ENCODE results near the gene SAC3D1.
"Not testable (repeated sequence)": the region's sequence is repeated elsewhere in the genome, so short reads cannot be mapped to it uniquely, and the experiment has no call there.

The SAC3D1 gene

GRCh38 chr11:65040847-65041622 lies at the start of gene SAC3D1:
Gene SAC3D1 (plus strand): TSS chr11:65041210. CDS start chr11:65041293, 83 bp downstream.
- DNase-seq (ENCODE audit: low spot score): peak; percentile 95

DNA sequence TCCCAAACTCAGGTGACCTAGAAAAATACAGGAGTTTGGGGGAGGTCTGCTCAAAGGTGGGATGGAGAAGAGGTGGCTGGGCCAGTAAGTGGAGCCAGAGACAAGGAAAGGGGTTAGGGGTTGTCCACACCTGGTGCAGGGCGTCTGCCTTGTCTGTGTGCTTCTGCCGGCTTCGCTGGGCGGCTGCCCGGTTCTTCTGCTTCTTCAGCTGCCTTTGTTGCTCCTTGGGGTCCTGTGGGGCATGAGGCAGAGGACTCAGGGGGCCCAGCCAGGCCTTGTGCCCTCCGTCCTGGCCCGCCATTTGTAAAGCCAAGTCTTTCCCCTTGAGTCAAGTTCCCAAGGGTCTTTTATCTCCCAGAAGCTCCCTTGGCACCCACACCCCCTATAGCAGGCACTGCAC lies 46.7 kb upstream of the SAC3D1 start:
- no peak for DNase-seq (ENCODE audit: low spot score)

DNA sequence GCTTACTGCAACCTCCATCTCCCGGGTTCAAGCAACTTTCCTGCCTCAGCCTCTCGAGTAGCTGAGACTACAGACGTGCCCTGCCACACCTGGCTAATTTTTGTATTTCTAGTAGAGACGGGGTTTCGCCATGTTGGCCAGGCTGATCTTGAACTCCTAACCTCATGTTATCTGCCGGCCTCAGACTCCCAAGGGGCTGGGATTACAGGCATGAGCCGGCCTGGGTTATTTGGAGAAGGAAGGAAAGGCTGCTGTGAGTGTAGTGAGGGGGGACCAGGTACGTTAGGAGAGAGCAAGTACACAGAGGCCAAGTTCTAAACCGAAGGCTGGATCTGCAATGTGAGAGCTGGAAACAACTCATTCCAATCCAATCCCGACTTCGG lies 44.7 kb upstream of the SAC3D1 start:
- DNase-seq (ENCODE audit: low spot score): no peak

- DNase-seq (ENCODE audit: low spot score): peak; percentile 87
Observed at GRCh38 chr11:64996710-64997380, 44.2 kb upstream of the SAC3D1 start, which contains the start of gene BATF2. Gene BATF2 (minus strand): TSS chr11:64996971. CDS start chr11:64996914, 57 bp downstream.

- no peak for DNase-seq (ENCODE audit: low spot score)
Observed at GRCh38 chr11:64998141-64998540, 42.9 kb upstream of the SAC3D1 start.

DNA sequence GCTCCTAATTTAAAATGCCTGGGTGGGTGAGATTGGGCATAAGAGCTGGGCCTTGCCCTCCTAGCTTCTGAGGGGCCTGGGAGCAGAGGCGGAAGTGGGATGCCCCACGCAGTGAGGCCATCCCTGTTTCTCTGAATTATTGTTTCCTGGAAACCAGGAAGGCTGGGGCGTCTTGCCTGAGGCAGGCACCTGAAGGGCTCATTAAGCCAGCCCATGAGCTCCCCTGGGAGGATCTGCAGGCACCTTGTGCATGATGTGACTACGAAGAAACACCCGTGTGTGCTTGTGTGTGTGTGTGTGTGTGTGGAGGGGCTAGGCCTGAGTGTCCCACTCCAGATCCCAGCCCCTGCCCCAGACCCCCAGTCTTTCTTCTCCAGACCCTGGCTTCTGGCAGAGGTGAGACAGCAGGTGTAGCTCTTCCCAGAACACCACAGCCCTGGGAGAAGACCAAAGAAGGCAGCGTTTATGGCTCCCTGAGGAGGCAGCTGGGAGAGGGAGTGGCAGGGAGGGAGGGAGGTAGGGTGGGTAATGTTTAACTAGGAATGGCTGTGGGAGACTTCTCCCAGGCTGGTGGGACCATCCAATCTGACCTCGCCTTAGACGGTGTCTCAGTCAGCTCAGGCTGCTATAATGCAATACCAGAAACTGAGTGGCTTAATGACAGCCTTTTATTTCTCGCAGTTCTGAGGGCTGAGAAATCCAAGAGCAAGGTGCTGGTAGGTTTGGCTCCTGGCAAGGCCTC lies 42.1 kb upstream of the SAC3D1 start:
- no peak for DNase-seq (ENCODE audit: low spot score)

DNA sequence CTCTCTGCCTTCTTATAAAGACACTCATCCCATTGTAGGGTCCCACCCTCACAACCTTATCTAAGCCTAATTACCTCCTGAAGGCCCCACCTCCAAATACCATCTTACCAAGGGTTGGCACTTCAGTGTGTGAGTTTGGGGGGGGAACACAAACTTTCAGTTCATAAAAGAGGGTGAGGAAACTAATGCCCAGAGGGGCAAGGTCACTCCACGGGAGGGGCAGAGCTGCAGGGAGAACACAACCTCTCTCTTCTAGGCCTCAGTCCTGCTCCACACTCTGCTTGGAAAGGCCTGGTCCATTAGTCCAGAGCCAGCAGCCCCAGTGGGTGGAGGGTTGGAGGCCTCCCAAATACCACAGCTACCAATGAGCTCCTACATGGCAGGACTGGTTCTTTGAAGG lies 41.5 kb upstream of the SAC3D1 start:
- no peak for DNase-seq (ENCODE audit: low spot score)

DNA sequence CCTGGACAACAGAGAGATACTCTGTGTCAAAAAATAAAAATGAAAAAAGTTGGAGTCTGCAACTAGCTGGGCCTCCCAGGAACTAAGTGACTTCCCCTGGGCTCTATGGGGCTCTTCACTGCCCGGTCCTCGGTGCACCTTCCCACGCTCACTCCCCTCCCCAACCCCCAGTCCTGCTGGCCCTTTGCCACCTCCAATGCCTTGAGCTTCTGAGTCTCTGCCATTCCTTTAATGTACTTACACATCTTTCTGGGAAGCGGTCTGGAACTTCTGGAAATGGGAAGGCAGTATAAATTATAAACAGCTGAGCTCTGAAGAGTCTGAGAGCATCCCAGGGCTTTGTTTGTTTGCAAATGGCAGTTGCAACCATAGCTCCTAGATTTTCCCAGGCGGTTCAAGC lies 38.3 kb upstream of the SAC3D1 start:
- no peak for DNase-seq (ENCODE audit: low spot score)

GRCh38 chr11:65003282-65003681 lies 37.7 kb upstream of the SAC3D1 start:
- DNase-seq (ENCODE audit: low spot score): no peak

DNA sequence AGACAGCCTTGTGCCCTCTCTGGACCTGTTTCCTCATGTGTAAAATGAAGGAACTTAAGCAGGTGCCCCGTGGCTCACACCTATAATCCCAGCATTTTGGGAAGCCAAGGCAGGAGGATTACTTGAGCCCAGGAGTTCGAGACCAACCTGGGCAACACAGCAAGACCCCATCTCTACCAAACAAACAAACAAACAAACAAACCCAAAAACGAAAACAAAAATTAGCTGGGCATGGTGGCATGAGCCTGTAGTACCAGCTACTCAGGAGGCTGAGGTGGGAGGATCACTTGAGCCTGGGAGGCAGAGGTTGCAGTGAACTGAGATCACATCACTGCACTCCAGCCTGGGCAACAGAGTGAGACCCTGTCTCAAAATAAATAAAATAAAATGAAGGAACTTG lies 37.0 kb upstream of the SAC3D1 start:
- not testable (repeated sequence) for DNase-seq (ENCODE audit: low spot score)

DNA sequence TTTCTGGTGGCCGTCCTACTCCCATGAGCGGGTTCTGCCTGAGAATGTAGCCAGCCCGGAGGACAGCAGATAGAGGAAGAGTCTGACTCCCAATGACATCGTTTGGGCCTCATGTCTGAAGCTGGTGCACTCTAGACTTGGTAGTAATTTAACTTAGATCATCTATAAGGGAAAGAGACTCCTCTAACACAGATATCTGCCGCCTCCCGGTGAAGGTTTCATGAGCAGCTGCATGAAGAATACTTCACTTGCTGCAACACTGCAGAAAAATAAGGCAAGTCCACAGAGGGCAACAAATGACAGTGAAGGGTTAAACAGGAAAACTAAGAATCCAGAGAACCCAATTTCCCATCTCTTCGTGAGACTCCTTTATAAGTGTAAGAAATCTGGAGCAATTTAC lies 33.0 kb upstream of the SAC3D1 start:
- DNase-seq (ENCODE audit: low spot score): no peak

DNA sequence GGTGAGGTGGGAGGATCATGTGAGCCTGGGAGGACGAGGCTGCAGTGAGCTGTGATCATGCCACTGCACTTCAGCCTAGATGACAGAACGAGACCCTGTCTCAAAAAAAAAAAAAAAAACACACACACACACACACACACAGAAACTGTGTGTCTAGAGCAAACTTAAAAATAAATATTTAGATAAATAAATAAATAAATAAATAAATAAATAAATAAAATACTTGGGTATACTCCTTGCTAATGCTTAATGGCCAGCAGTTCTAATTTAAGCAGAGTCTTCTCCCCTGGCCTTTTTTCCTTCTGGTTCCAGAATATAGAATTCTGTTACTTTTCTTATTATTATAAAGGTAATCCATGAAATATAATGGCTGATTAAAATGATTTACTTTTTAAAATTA lies 32.1 kb upstream of the SAC3D1 start:
- DNase-seq (ENCODE audit: low spot score): no peak

DNA sequence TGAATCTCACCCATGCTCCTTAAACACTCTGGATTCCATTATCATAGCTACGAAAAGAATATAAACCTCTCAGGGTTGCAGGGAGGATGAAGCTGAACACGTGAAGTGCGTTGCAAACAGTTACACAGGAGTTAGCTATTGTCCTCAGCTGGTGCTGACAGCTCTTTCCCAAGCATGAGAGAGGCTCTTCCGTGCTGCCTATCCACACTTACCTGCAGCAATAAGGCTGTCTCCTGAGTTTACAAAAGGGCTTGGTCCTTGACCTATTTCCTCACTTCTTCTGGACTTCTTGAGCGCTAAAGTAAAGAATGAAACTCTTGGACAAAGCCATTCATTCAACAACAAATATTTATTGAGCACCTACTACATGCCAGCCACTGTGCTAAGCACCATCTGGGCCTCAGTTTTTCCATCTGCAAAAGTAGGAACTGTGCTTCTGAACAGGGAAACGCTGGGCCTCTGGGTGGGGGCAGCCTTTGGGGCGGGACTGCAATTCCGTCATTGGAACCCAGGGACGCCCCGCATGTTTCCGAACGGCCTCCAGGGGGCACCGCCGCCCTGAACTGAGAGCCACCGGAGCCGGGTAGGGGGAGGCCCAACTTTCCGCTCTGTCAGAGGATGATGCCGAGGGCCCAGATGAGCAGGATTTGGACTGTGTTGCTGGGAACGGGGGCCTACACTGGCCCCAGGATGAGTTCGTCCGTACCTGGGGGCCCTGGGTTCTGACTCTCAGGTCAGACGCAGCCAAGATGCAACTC lies 27.7 kb upstream of the SAC3D1 start:
- DNase-seq (ENCODE audit: low spot score): peak; percentile 82

DNA sequence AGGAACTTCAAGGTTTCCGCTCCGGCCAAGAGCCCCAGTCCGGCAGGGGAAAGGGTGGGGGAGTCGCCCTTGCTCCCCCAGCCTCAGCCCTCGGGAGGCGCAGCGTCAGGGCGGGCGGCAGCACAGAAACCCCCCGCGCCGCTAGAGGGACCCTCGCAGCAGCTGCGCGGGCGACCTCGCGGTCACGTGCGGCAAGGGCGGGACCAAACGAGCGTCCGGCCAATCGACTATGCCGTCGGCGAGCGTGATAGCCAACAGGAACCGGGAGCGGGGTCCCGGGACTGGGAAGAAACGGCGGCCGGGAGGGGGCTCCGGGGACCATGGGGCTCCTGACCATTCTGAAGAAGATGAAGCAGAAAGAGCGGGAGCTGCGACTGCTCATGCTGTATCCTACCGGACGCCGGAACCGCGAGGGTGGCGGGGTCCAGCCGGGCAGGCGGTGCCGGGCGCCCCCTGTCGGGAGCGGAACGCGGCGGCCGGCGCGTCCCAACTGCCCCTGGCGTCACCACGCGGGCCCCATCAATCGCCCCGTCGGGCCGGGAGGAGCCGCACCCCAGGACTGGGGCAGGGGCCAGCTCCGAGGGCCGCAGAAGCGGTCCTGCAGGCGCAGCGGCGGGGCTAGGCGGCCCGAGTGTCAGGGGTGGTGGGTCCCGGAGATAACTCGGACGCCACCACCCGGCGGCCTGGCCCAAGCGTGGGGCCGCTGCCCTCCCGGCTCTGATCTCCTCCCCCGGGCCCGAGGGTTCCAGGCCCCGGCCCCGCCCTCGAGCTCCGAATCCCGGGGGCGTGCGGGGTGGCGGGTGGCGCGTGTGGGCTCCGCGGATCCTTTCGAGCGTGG lies 26.9 kb upstream of the SAC3D1 start, which contains the start of gene ARL2:
ARL2 (plus strand) TSS at position 273 of the 838 bp plus-strand sequence; CDS start at position 321, 48 bp downstream.
- DNase-seq (ENCODE audit: low spot score): peak; percentile 81

- DNase-seq (ENCODE audit: low spot score): no peak
Observed at GRCh38 chr11:65014726-65015227, 26.2 kb upstream of the SAC3D1 start.

DNA sequence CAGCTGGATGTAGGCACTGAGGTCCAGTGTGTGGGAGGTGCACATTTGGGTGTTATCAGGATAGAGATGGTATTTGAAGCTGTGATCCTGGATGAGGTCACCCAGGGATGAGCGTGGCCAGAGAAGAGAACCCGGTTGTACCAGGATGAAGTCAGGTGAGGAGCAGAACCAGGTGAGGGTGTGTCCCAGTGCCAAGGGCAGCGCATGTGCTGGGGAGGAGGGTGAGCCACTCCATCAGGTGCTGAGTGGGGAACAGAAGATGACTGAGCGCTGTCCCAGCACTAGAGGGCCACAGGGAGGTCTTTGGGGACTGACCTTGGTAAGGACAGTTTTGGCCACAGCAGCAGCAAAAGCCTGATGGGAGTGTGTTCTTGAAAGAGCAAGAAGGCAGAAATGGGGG lies 24.3 kb upstream of the SAC3D1 start:
- DNase-seq (ENCODE audit: low spot score): no peak

DNA sequence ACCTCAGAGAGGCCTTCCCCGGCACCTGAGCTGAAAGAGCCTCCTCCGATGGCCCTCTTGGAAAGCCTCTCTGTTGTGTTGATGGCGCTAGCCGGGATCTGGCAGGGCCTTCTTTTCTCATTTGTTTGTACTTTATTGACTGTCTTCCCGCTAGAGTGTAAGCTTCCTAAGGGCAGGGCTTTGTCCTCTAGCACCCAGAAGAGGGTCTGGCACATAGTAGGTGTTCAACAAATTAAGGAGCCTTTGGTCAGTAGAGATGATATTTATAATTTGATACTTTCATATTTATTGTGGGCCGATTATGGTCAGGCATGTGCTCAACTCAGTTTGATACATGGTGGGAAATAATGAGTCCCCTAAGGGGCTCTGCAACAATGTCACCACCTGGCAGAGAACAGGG lies 23.1 kb upstream of the SAC3D1 start:
- no peak for DNase-seq (ENCODE audit: low spot score)

DNA sequence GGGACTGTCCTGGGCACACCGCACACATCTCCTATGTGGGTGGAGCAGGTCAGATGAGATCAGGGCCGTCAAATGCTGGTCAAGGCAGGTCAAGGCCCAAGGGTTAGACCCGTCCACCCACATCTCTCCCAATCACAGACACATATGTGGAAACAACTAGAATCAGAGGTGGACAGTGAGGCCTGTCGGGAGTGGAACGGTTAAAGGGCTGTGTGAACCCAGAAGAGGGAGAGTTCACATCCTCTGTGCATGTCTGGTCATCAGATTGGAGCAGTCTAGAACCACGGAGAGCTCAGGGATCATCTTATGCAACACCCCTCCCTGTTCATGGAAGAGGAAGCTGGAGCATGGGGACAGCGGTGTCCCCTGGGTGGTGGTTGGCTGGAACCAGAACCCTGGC lies 21.2 kb upstream of the SAC3D1 start:
- no peak for DNase-seq (ENCODE audit: low spot score)

DNA sequence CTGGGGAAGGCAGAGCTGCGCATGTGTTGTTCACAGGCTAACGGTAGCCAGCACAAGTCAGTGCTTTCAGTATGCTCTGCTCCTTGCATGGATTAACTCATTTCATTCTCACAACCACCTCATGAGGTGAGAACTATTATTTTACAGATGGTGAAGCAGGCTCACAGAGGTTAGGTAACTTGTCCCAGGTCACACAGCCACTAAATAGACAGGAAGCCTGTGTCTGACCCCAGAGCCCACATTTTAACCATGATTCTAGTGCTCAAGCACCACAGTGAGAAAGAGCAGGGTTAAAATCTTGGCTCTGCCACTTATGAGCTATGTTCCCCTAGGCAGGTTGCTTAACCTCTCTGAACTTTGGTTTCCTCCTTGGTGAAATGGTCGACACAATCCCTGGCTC lies 20.0 kb upstream of the SAC3D1 start:
- no peak for DNase-seq (ENCODE audit: low spot score)

DNA sequence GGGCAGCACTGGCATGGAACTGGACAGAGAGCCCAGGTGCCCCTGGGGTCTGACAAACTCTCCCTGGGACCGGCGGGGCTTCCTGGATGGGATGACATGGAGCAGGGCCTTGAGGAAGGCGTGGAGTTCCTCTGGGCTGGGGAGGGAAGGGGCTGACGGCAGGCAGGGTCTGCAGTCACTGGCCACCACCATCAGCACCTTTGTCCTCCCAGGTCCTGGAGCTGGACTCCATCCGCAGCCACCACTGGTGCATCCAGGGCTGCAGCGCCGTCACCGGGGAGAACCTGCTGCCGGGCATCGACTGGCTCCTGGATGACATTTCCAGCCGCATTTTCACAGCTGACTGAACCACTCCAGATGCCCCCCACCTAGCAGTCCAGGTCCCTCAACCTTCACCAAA lies 19.5 kb upstream of the SAC3D1 start:
- DNase-seq (ENCODE audit: low spot score): no peak

GRCh38 chr11:65023502-65023901 lies 17.5 kb upstream of the SAC3D1 start:
- not testable (repeated sequence) for DNase-seq (ENCODE audit: low spot score)
